A673 (cell line): ENCODE results near the gene RBM39. TPM values are rescaled to one million over a fixed set of nuclear protein-coding genes. Genes with fewer than 3 reads are reported as not detected.

ENCODE experiments used
- BruUV-seq: library from RNA; stranded (reverse); fragments of 400-500 nt; replicated peaks from 2 replicates; lab custom pipeline; 2021; lab: Mats Ljungman, UMichigan
- CTCF ChIA-PET: fragments of 300-600 bp; sonication (Branson Sonifier 250); formaldehyde crosslinking; loops from one replicate; lab custom pipeline; 2022; ENCODE audit warnings: antibody characterized with exemption; lab: Charles Lee
- POLR2A ChIA-PET: fragments of 300-600 bp; sonication (Branson Sonifier 250); formaldehyde crosslinking; loops from one replicate; lab custom pipeline; 2022; ENCODE audit warnings: antibody characterized with exemption; ENCODE audit not compliant: low non-redundant PET; lab: Charles Lee
- DNase-seq: peaks from one replicate; pipeline ENCODE4 v3.0.0-alpha.2; 2015; ENCODE audit warnings: low spot score
- H3K27ac ChIP-seq: fragments of 200-600 bp; sonication (generic); 2 replicates; pipeline ENCODE4 v1.5.1; 2016; ENCODE audit warnings: mixed run types, low read depth, mild to moderate bottlenecking, mixed read lengths, antibody characterized with exemption, low read length; ENCODE audit not compliant: poor library complexity, severe bottlenecking
- H3K27me3 ChIP-seq: fragments of 200-600 bp; sonication (generic); replicated peaks from 2 replicates; pipeline ENCODE4 v1.6.1; 2017; ENCODE audit warnings: mixed run types, low read depth, mild to moderate bottlenecking, mixed read lengths, antibody characterized with exemption, low read length; ENCODE audit not compliant: insufficient read depth, poor library complexity
- H3K36me3 ChIP-seq: fragments of 200-600 bp; sonication (generic); 2 replicates; pipeline ENCODE4 v1.6.1; 2016; ENCODE audit warnings: mixed run types, mild to moderate bottlenecking, mixed read lengths, antibody characterized with exemption, low read length; ENCODE audit not compliant: insufficient read depth, poor library complexity, severe bottlenecking
- H3K4me1 ChIP-seq: fragments of 200-600 bp; sonication (generic); 2 replicates; pipeline ENCODE4 v1.6.1; 2017; ENCODE audit warnings: mixed run types, mild to moderate bottlenecking, mixed read lengths, antibody characterized with exemption, low read length; ENCODE audit not compliant: insufficient read depth, poor library complexity, severe bottlenecking
- H3K4me3 ChIP-seq: fragments of 200-600 bp; sonication (generic); 2 replicates; pipeline ENCODE4 v1.5.1; 2016; ENCODE audit warnings: low read depth, mixed run types, mild to moderate bottlenecking, mixed read lengths, low read length; ENCODE audit not compliant: poor library complexity, severe bottlenecking
- H3K9me3 ChIP-seq: fragments of 200-600 bp; sonication (generic); 2 replicates; pipeline ENCODE4 v1.6.1; 2016; ENCODE audit warnings: mixed run types, low read depth, mild to moderate bottlenecking, mixed read lengths, antibody characterized with exemption, low read length; ENCODE audit not compliant: poor library complexity, severe bottlenecking
- CTCF ChIP-seq: fragments of 300-800, 200-600 bp; sonication (generic); conservative IDR thresholded peaks from 2 replicates; pipeline ENCODE4 v1.5.1; 2017; ENCODE audit warnings: low read depth, mild to moderate bottlenecking, antibody characterized with exemption, low read length, moderate library complexity, mixed read lengths
- EZH2 ChIP-seq: fragments of 200-600 bp; sonication (generic); IDR thresholded peaks from 2 replicates; pipeline ENCODE4 v1.6.1; 2017; ENCODE audit warnings: borderline replicate concordance, low read depth, mild to moderate bottlenecking, mixed read lengths, antibody characterized with exemption, low read length; ENCODE audit not compliant: poor library complexity, severe bottlenecking
- intact Hi-C: fragments of 100-400 bp; cut with micrococcal nuclease; formaldehyde crosslinking; loops from one replicate; pipeline ENCODE4 v1.10.0; 2022; ENCODE audit not compliant: unreplicated experiment
- total RNA-seq: library from RNA; stranded (reverse); gene quantifications from 2 replicates; pipeline ENCODE4 v1.2.3, GENCODE V29; 2021

RBM39 gene
- total RNA-seq, 1 experiment from 2014 or later = 329 TPM

DNA sequence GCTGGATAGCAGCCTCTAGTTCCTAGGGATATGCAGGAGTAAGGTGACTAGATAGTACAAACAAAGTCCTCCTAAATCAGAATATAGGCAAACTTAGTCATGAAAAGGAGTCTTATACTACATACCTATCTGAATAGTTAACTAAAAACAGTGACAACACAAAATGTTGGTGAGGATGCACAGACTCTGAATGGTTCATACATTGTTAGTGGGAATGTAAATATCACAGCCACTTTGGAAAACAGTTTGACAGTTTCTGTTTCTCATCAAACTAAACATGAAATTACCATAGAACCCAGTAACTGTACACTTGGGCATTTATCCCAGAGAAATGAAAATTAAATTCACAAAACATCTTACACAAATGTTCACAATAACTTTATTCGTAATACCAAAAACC is 60.1 kb downstream of the RBM39 start:
- intact Hi-C loops = no loop called here
- ChIA-PET CTCF (interaction anchor here (0.6 kb wide), 1 partner anchor 265 kb away, joined by 7 read pairs; no protein-coding TSS in a partner anchor), POLR2A (no interaction called here)
- Histone ChIP-seq H3K27ac (no peak overlapping the region), H3K27me3 (no peaks in the 10 kb centered on the region), H3K9me3 (no peaks in the 10 kb centered on the region), H3K36me3 (no peaks in the 10 kb centered on the region), H3K4me3 (no peak overlapping the region), H3K4me1 (no peaks in the 10 kb centered on the region)
- TF ChIP-seq EZH2 (no peak), CTCF (no peak)
- no peak for DNase-seq
- BruUV-seq = no TSS peak

GRCh38 chr20:35680452-35681183 is 61.4 kb downstream of the RBM39 start:
- intact Hi-C loops = no loop called here
- CTCF ChIA-PET = no interaction called here
- no peaks in the 10 kb centered on the region for H3K36me3 ChIP-seq
- POLR2A ChIA-PET = no interaction called here
- no peaks in the 10 kb centered on the region for H3K27me3 ChIP-seq
- H3K9me3 ChIP-seq = no peaks in the 10 kb centered on the region
- no peaks in the 10 kb centered on the region for H3K4me1 ChIP-seq
- H3K4me3 ChIP-seq = no peak overlapping the region
- no TSS peak for BruUV-seq
- no peak overlapping the region for H3K27ac ChIP-seq
- no peak for DNase-seq
- TF ChIP-seq EZH2 (no peak), CTCF (no peak)

- ChIA-PET POLR2A (no interaction called here), CTCF (no interaction called here)
- Histone ChIP-seq H3K4me3 (no peak overlapping the region), H3K27me3 (no peaks in the 10 kb centered on the region), H3K36me3 (peaks cover 4% of the 10 kb centered on the region), H3K27ac (no peak overlapping the region), H3K9me3 (no peaks in the 10 kb centered on the region), H3K4me1 (no peaks in the 10 kb centered on the region)
- TF ChIP-seq CTCF (no peak), EZH2 (no peak)
- intact Hi-C loops = no loop called here
- no peak for DNase-seq
- no TSS peak for BruUV-seq
Measured at GRCh38 chr20:35674921-35675320, 67.1 kb downstream of the RBM39 start.
